GM15510 (cell line): ENCODE data around the gene FES.

Experiments used
- POLR2A ChIP-seq: IDR thresholded peaks from 3 replicates; pipeline ENCODE4 v1.6.1; 2011; ENCODE audit warnings: borderline replicate concordance; ENCODE audit not compliant: insufficient read length; ENCODE audit errors: extremely low read depth

Gene FES

DNA sequence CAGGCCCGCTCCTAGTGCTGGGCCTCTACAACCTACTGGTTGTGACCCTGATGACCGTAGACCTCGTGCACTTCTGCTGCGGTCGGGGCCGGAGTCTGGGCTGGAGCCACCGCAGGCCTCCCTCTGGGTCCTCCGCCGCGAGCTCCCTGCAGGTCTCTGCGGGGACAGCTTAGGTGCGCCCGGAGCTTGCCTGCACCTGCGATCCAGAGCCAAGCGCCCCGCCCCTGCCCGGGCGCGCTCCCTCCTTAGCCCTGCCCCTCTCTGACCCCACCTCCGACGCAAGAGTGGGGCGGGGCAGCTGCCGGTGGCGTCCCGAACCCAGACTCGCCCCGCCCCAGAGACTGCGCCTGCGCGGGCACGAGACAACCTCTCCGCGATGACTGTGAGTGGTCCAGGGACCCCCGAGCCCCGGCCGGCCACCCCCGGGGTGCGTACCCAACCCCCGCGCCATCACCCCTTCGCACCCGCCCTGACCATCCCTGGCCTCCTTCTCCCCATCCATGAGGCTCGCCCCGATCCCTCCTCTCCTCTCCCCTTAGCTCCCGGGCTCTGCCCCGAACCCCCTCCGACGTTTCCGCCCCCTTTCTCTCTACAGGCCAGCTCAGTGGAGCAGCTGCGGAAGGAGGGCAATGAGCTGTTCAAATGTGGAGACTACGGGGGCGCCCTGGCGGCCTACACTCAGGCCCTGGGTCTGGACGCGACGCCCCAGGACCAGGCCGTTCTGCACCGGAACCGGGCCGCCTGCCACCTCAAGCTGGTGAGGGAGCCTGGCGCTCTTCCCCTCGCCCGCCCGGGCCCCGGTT, 50.8 kb downstream of the FES start, which contains the start of gene UNC45A:
Gene UNC45A, plus strand, starts transcription at position 337 of the 803 bp plus-strand sequence. Its CDS starts 40 bp downstream, at position 377.
- TF ChIP-seq POLR2A = peak; percentile 67

DNA sequence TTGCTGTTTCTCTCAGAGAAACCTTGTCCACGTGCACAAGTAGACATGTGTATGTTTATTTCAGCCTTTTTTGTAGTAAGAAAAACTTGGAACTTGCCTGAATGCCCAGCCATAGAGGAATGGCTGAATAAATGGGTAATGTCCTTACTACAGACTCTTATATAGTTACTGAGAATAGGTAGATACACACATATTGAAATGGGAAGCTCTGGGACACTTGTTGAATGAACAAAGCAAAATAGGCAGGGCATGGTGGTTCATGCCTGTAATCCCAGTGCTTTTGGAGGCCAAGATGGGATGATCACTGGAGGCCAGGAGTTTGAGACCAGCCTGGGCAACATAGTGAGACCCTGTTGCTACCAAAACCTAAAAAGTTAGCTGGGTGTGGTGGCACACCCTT, 52.5 kb downstream of the FES start:
- TF ChIP-seq POLR2A = no peak

DNA sequence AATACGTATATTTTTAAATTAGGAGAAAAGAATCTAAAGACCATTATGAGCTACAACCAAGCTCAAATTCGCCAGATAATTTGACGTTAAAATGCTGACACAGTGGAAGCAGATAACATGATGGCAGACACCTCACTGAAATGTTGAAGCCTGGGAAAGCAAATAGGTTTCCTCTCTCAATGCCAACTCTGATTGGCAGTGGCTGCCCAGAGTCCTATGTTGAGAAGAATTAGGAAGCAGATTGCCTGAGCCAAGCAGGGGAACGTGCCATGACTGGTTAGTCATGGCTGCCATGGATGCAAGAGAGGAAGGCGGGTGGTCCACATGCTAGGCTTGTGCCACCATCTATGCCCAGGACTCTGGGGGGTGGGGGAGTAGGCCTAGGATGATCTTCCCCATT, 54.0 kb downstream of the FES start:
- TF ChIP-seq POLR2A = no peak

DNA sequence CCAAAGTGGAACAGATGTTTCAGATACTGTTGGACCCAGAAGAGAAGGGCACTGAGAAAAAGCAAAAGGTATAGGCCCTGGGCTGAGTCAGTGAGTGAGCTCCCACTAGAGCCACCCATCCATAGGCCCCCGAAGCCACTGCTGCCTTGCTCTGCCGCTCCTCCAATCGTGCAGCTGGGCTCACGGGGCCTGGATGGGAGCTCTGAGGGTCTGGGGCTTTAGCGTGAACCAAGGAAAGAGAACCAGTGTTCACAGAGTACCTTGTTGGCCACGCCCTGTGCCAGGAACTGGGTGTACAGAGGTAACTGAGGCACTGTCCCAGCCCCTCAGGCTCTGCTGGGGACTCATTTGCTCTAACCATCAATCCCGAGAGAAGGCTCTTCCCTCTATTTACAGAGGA, 55.5 kb downstream of the FES start:
- no peak for TF ChIP-seq POLR2A

DNA sequence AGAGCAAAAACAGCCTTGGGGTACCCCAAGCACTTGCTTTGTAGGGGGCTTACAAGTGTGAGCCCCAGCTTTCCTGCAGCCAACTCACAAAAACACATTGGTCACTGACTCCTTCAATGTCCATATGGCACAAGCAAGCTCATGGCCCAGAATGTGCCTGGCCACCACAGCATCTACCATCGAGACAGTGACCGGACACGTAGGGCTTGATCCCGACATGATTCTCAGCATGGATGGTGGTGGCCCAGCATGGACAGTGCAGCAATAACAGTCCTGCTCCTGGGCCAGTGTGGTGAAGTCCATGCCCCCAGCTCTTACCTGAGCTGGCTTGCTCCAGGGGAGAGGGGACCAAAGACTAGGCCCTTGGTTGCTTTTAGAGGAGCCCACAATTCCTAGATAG, 56.7 kb downstream of the FES start:
- TF ChIP-seq POLR2A = no peak

DNA sequence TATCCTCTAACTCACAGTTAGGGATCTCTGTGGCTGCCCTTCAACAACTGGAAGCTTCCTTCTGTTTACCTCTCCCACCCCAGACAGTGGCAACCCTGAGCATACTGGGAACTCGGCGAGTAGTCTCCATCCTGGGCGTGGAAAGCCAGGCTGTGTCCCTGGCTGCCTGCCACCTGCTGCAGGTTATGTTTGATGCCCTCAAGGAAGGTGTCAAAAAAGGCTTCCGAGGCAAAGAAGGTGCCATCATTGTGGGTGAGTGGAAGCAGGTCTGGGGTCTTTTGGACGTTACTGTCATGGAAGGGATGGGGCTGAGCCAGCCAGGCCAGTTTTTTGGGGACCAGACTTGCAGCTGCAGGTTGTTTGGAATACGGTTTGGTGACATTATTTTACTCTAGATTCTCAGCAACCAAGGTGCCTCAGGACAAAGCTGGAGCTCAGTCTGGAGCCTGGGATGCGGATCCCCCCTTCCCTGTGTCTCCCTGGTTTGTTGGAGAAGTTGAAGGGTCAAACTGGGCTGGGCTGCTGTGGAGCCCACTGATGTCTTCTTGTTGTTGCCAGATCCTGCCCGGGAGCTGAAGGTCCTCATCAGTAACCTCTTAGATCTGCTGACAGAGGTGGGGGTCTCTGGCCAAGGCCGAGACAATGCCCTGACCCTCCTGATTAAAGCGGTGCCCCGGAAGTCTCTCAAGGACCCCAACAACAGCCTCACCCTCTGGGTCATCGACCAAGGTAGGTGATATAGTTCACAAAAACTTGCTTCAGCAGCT, 58.2 kb downstream of the FES start:
- no peak for TF ChIP-seq POLR2A

DNA sequence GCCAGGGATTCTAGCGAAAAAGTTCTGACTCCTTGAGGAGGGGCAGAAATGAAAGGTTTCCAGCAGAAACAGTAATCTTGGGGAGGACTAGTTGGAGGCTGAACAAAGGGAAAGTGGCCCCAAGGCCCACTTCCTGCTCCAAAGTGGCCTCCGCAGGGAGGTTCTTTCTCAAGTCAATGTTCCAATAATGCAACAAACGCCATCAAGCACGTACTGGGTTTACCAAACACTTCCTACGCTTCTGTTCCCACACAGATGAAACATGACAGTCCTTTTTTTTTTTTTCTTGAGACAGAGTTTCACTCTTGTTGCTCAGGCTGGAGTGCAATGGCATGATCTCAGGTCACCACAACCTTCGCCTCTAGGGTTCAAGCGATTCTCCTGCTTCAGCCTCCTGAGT, 60.8 kb downstream of the FES start:
- no peak for TF ChIP-seq POLR2A
